GM23338 (cell line): ENCODE data around the gene GRAMD4. TPM values are rescaled to one million over a fixed set of nuclear protein-coding genes. Genes with fewer than 3 reads are reported as not detected.

Experiments
- ATAC-seq: fragments of 200-7000 bp; cut with Tn5 transposase; 3 replicates; pipeline ENCODE4 v1.9.1; 2020
- DNase-seq: peaks from one replicate; pipeline ENCODE4 v3.0.0-alpha.2; 2015; ENCODE audit warnings: low spot score
- H2AFZ ChIP-seq: fragments of 200-600 bp; sonication (generic); 2 replicates; pipeline ENCODE4 v1.8.0; 2016; ENCODE audit warnings: antibody characterized with exemption, mild to moderate bottlenecking, moderate library complexity
- H3F3A ChIP-seq: fragments of 200-600 bp; sonication (generic); replicated peaks from 2 replicates; pipeline ENCODE4 v1.8.0; 2017; ENCODE audit warnings: antibody characterized with exemption, mixed run types, low read depth
- H3K27ac ChIP-seq: fragments of 200-600 bp; sonication (generic); 2 replicates; pipeline ENCODE4 v1.6.1; 2016; ENCODE audit warnings: low read depth
- H3K27me3 ChIP-seq: fragments of 200-600 bp; sonication (generic); 2 replicates; pipeline ENCODE4 v1.8.0; 2016; ENCODE audit warnings: mild to moderate bottlenecking, mixed run types, moderate library complexity; ENCODE audit not compliant: insufficient read depth
- H3K36me3 ChIP-seq: fragments of 200-600 bp; sonication (generic); 2 replicates; pipeline ENCODE4 v1.8.0; 2016; ENCODE audit warnings: mild to moderate bottlenecking; ENCODE audit not compliant: insufficient read depth
- H3K4me1 ChIP-seq: fragments of 200-600 bp; sonication (generic); 2 replicates; pipeline ENCODE4 v1.8.0; 2016; ENCODE audit warnings: mild to moderate bottlenecking, moderate library complexity; ENCODE audit not compliant: insufficient read depth
- H3K4me2 ChIP-seq: fragments of 200-600 bp; sonication (generic); 2 replicates; pipeline ENCODE4 v1.7.1; 2017; ENCODE audit warnings: mixed run types
- H3K4me3 ChIP-seq: fragments of 200-600 bp; sonication (generic); 2 replicates; pipeline ENCODE4 v1.6.1; 2016; ENCODE audit warnings: mixed run types
- H3K79me2 ChIP-seq: fragments of 200-600 bp; sonication (generic); replicated peaks from 2 replicates; pipeline ENCODE4 v1.8.0; 2017; ENCODE audit warnings: mild to moderate bottlenecking; ENCODE audit not compliant: insufficient read depth
- H3K9me2 ChIP-seq: fragments of 200-600 bp; sonication (generic); 2 replicates; pipeline ENCODE4 v1.8.0; 2017; ENCODE audit not compliant: insufficient read depth
- H4K20me1 ChIP-seq: fragments of 200-600 bp; sonication (generic); replicated peaks from 2 replicates; pipeline ENCODE4 v1.8.0; 2017; ENCODE audit warnings: mild to moderate bottlenecking; ENCODE audit not compliant: insufficient read depth
- H3K27ac Mint-ChIP-seq: 2 replicates; pipeline ENCODE4 v1.8.0; 2020; ENCODE audit warnings: inconsistent platforms, mild to moderate bottlenecking, moderate library complexity, mixed read lengths
- H3K27me3 Mint-ChIP-seq: 3 replicates; pipeline ENCODE4 v1.8.0; 2022; ENCODE audit warnings: low read depth, mild to moderate bottlenecking, moderate library complexity, mixed read lengths, inconsistent platforms; ENCODE audit not compliant: insufficient read depth, poor library complexity
- H3K36me3 Mint-ChIP-seq: 3 replicates; pipeline ENCODE4 v1.8.0; 2021; ENCODE audit warnings: low read depth, mild to moderate bottlenecking, inconsistent platforms, moderate library complexity, mixed read lengths
- H3K4me1 Mint-ChIP-seq: 3 replicates; pipeline ENCODE4 v1.8.0; 2020; ENCODE audit warnings: mild to moderate bottlenecking, inconsistent platforms, mixed read lengths
- H3K4me3 Mint-ChIP-seq: 3 replicates; pipeline ENCODE4 v1.8.0; 2021; ENCODE audit warnings: moderate library complexity, mild to moderate bottlenecking, inconsistent platforms, mixed read lengths
- H3K9me3 Mint-ChIP-seq: 3 replicates; pipeline ENCODE4 v1.8.0; 2020; ENCODE audit warnings: moderate library complexity, mild to moderate bottlenecking, inconsistent platforms, mixed read lengths
- CREB1 ChIP-seq: fragments of 250-450 bp; sonication (Bioruptor Pico); IDR thresholded peaks from 2 replicates; pipeline ENCODE4 v1.5.0; 2020; ENCODE audit warnings: low read depth, mild to moderate bottlenecking, moderate library complexity
- EZH2 ChIP-seq: fragments of 200-600 bp; sonication (generic); IDR thresholded peaks from one replicate; pipeline ENCODE4 v1.8.0; 2017; ENCODE audit warnings: antibody characterized with exemption, mild to moderate bottlenecking, low read depth; ENCODE audit not compliant: unreplicated experiment
- JUNB ChIP-seq: IDR thresholded peaks from one replicate; pipeline ENCODE4 v1.6.1; 2016; ENCODE audit warnings: antibody characterized with exemption; ENCODE audit not compliant: unreplicated experiment
- POLR2AphosphoS5 ChIP-seq: IDR thresholded peaks from 2 replicates; pipeline ENCODE4 v1.6.1; 2016; ENCODE audit warnings: antibody characterized with exemption, low read depth
- REST ChIP-seq: IDR thresholded peaks from one replicate; pipeline ENCODE4 v1.6.1; 2018; ENCODE audit warnings: antibody characterized with exemption; ENCODE audit not compliant: unreplicated experiment
- ZNF331 ChIP-seq: fragments of 250-450 bp; sonication (Bioruptor Pico); IDR thresholded peaks from 2 replicates; pipeline ENCODE4 v1.5.0; 2020; ENCODE audit warnings: low read depth, mild to moderate bottlenecking, moderate library complexity
- polyA plus RNA-seq: library from polyadenylated mRNA; unstranded; fragments of >200 nt; fragmentation: Nextera tagmentation; extraction: Ambion mirVana; gene quantifications from 2 replicates; pipeline ENCODE4 v1.2.1, GENCODE V29; 2016
- total RNA-seq: library from RNA; depleted of rRNA; stranded (reverse); fragments of >200 nt; shearing (Covaris generic); gene quantifications from 2 replicates; pipeline ENCODE4 v1.2.3, GENCODE V29; 2014
- TF ChIP-seq, protein P1 (sequence below): IDR thresholded peaks from 2 replicates; pipeline ENCODE4 v1.6.1; 2016; ENCODE audit warnings: antibody characterized with exemption

GRAMD4 gene
- total and polyA plus RNA-seq, 2 experiments from 2014 or later, result 2.7 to 81.8 TPM

GRCh38 chr22:46612341-46612903 lies 7.8 kb upstream of the GRAMD4 start (continued):
- TF ChIP-seq REST (no peak), EZH2 (no peak), CREB1 (CRISPR knock-in tag) (no peak)
- TF ChIP-seq, protein P1, sequence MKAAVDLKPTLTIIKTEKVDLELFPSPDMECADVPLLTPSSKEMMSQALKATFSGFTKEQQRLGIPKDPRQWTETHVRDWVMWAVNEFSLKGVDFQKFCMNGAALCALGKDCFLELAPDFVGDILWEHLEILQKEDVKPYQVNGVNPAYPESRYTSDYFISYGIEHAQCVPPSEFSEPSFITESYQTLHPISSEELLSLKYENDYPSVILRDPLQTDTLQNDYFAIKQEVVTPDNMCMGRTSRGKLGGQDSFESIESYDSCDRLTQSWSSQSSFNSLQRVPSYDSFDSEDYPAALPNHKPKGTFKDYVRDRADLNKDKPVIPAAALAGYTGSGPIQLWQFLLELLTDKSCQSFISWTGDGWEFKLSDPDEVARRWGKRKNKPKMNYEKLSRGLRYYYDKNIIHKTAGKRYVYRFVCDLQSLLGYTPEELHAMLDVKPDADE, result no peak

- Mint-ChIP-seq H3K36me3 (no peaks in the 10 kb centered on the region), H3K4me3 (no peak overlapping the region), H3K27me3 (peaks cover 6% of the 10 kb centered on the region), H3K4me1 (peaks cover 14% of the 10 kb centered on the region), H3K9me3 (peaks cover 4% of the 10 kb centered on the region; the same call in 1 of the 3 replicates), H3K27ac (peak overlapping the region; percentile 40; the same call in 1 of the 2 replicates)
- H3F3A ChIP-seq, result 0 out of 2 replicates have a peak, but pooled peaks cover 4% of the 10 kb centered on the region
- no peaks in the 10 kb centered on the region for H3K9me2 ChIP-seq
- no peak overlapping the region for H3K27ac ChIP-seq
- DNase-seq, result no peak
- no peaks in the 10 kb centered on the region for H3K27me3 ChIP-seq
- no peak overlapping the region for H3K4me3 ChIP-seq
- TF ChIP-seq ZNF331 (CRISPR knock-in tag) (no peak), EZH2 (no peak)
- H3K4me2 ChIP-seq, result 0 out of 2 replicates have a peak overlapping the region, but pooled peaks have one; percentile 32
- no peaks in the 10 kb centered on the region for H3K36me3 ChIP-seq
- peaks cover 6% of the 10 kb centered on the region; the same call in 1 of the 2 replicates for H3K79me2 ChIP-seq
- peak; percentile 40 for ATAC-seq
- no peak overlapping the region for H2AFZ ChIP-seq
- H4K20me1 ChIP-seq, result 0 out of 2 replicates have a peak, but pooled peaks cover 7% of the 10 kb centered on the region
- peaks cover 6% of the 10 kb centered on the region; the same call in 1 of the 2 replicates for H3K4me1 ChIP-seq
These were observed 7.1 kb upstream of the GRAMD4 start for GRCh38 chr22:46612904-46613605.

GRCh38 chr22:46613606-46614021 lies 6.6 kb upstream of the GRAMD4 start:
- no peak overlapping the region for H3K27ac ChIP-seq
- TF ChIP-seq POLR2AphosphoS5 (no peak), JUNB (no peak)
- no peaks in the 10 kb centered on the region for H3K36me3 ChIP-seq
- peaks cover 6% of the 10 kb centered on the region; the same call in 1 of the 2 replicates for H3K79me2 ChIP-seq
- peaks cover 6% of the 10 kb centered on the region; the same call in 1 of the 2 replicates for H3K4me1 ChIP-seq
- ATAC-seq (peak; percentile 31; the same call in 2 of the 3 replicates), DNase-seq (no peak)
- no peak overlapping the region for H3K4me3 ChIP-seq
- H3F3A ChIP-seq, result 0 out of 2 replicates have a peak, but pooled peaks cover 4% of the 10 kb centered on the region
- Mint-ChIP-seq H3K4me3 (no peak overlapping the region), H3K27me3 (peaks cover 6% of the 10 kb centered on the region), H3K36me3 (no peaks in the 10 kb centered on the region), H3K27ac (peak overlapping the region; percentile 74; the same call in 1 of the 2 replicates), H3K4me1 (peaks cover 14% of the 10 kb centered on the region), H3K9me3 (peaks cover 4% of the 10 kb centered on the region; the same call in 1 of the 3 replicates)
- H3K9me2 ChIP-seq, result no peaks in the 10 kb centered on the region
- 0 out of 2 replicates have a peak, but pooled peaks cover 5% of the 10 kb centered on the region for H4K20me1 ChIP-seq
- H2AFZ ChIP-seq, result no peak overlapping the region
- peak overlapping the region; percentile 32; the same call in 1 of the 2 replicates for H3K4me2 ChIP-seq
- H3K27me3 ChIP-seq, result no peaks in the 10 kb centered on the region
